GDM1 (cell line): ENCODE measurements around the gene CLDN22.

Experiments
- DNase-seq: peaks from one replicate; lab custom pipeline; 2025; lab: John Stamatoyannopoulos, UW

CLDN22 gene

GRCh38 chr4:183272384-183272783 is 47.7 kb downstream of the CLDN22 start:
- no peak for DNase-seq

- no peak for DNase-seq
These were observed 51.5 kb downstream of the CLDN22 start for GRCh38 chr4:183268556-183268955.
